Keratinocyte (primary cell): ENCODE results near the gene CPLANE2.

Experiments used
- EZH2 ChIP-seq: IDR thresholded peaks from one replicate; pipeline ENCODE4 v1.6.1; 2012; ENCODE audit warnings: inconsistent platforms, mild to moderate bottlenecking, low read length, moderate library complexity
- TF ChIP-seq, protein P1 (sequence below), 3 experiments: IDR thresholded peaks in 1 of 3; conservative IDR thresholded peaks in 1 of 3; optimal IDR thresholded peaks in 1 of 3; 2 replicates in 2 of 3; 3 replicates in 1 of 3; pipeline versions ENCODE3 to v1.5.1; 2011; ENCODE audit warnings: low read length in 3 of 3, mild to moderate bottlenecking in 3 of 3, moderate library complexity in 2 of 3, control low read depth in 1 of 3, inconsistent platforms in 1 of 3; ENCODE audit not compliant: insufficient read depth in 2 of 3; ENCODE audit errors: extremely low read depth in 1 of 3

DNA sequence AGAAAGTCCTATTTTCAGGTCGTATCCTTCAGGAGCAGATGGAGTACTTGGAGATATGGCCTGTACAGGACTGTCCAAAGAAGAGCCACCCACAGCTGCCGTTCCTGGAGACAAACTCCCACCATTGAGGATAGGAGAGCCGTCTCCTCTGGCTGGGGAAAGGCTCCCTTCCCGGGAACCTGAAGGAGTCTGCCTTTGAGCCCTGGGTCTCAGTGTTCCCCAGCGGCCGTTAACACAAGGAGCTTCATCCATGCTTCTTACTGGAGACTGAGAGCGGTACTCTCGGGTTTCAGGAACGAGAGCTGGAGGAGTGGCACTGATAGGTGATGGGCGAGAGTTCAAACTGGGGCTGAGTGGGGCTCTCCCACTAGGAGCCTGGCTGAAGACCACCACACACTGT, 14.4 kb upstream of the CPLANE2 start:
- TF ChIP-seq, protein P1, sequence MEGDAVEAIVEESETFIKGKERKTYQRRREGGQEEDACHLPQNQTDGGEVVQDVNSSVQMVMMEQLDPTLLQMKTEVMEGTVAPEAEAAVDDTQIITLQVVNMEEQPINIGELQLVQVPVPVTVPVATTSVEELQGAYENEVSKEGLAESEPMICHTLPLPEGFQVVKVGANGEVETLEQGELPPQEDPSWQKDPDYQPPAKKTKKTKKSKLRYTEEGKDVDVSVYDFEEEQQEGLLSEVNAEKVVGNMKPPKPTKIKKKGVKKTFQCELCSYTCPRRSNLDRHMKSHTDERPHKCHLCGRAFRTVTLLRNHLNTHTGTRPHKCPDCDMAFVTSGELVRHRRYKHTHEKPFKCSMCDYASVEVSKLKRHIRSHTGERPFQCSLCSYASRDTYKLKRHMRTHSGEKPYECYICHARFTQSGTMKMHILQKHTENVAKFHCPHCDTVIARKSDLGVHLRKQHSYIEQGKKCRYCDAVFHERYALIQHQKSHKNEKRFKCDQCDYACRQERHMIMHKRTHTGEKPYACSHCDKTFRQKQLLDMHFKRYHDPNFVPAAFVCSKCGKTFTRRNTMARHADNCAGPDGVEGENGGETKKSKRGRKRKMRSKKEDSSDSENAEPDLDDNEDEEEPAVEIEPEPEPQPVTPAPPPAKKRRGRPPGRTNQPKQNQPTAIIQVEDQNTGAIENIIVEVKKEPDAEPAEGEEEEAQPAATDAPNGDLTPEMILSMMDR (optimal IDR thresholded peaks at IDR 0.05 in 1 of 3, IDR thresholded peaks at IDR 0.05 in 1 of 3, conservative IDR thresholded peaks at IDR 0.05 in 1 of 3; ENCODE audit: extremely low read depth in 1 of 3, insufficient read depth in 2 of 3, low read length in 3 of 3), result no peak
- TF ChIP-seq EZH2, result no peak
